ENCODE measurements around the gene PHACTR3. TPM values are rescaled to one million over a fixed set of nuclear protein-coding genes. Genes with fewer than 3 reads are reported as not detected.
"Not testable (repeated sequence)": the region's sequence is repeated elsewhere in the genome, so short reads cannot be mapped to it uniquely, and the experiment has no call there.

PHACTR3 gene
- total RNA-seq, 4 donors from 2014 or later, result 2.4 to 12.8 (median 9.7) TPM

GRCh38 chr20:59873409-59873808, 269.1 kb downstream of the PHACTR3 start:
- no peak overlapping the region for H3K4me3 ChIP-seq
- no peaks in the 10 kb centered on the region for H3K4me1 ChIP-seq

GRCh38 chr20:59880198-59880597, 275.9 kb downstream of the PHACTR3 start:
- H3K4me3 ChIP-seq, result no peak overlapping the region
- no peak overlapping the region for H3K27ac ChIP-seq
- H3K4me1 ChIP-seq, result no peaks in the 10 kb centered on the region
- 85% methylated on average over 1 of the region's 1 CpG for WGBS
- H3K9me3 ChIP-seq, result no peaks in the 10 kb centered on the region
- H3K36me3 ChIP-seq, result no peaks in the 10 kb centered on the region
- no peak for TF ChIP-seq POLR2AphosphoS5 (IDR thresholded peaks at IDR 0.05)
- no peak for TF ChIP-seq CTCF (IDR thresholded peaks at IDR 0.05)
- no peaks in the 10 kb centered on the region for H3K27me3 ChIP-seq
- DNase-seq (ENCODE audit: low spot score in 2 of 2), result no peak

More at GRCh38 chr20:59873409-59873808, 269.1 kb downstream of the PHACTR3 start:
- no peaks in the 10 kb centered on the region for H3K27me3 ChIP-seq
- 93% methylated on average over 1 of the region's 1 CpG for WGBS
- TF ChIP-seq CTCF (IDR thresholded peaks at IDR 0.05), result no peak
- no peak for TF ChIP-seq POLR2A (IDR thresholded peaks at IDR 0.05)
- TF ChIP-seq EP300 (IDR thresholded peaks at IDR 0.05), result no peak
- TF ChIP-seq POLR2AphosphoS5 (IDR thresholded peaks at IDR 0.05), result no peak
- no peak for DNase-seq (ENCODE audit: low spot score in 2 of 2)
- no peaks in the 10 kb centered on the region for H3K9me3 ChIP-seq
- H3K27ac ChIP-seq, result no peak overlapping the region
- H3K36me3 ChIP-seq, result no peaks in the 10 kb centered on the region

GRCh38 chr20:59884494-59884893, 280.2 kb downstream of the PHACTR3 start:
- no peak for DNase-seq (ENCODE audit: low spot score in 2 of 2)
- WGBS, result 92% methylated on average over 3 of the region's 3 CpGs

GRCh38 chr20:59888050-59888449, 283.7 kb downstream of the PHACTR3 start:
- Histone ChIP-seq H3K4me1 (no peaks in the 10 kb centered on the region), H3K9me3 (no peaks in the 10 kb centered on the region), H3K27me3 (no peaks in the 10 kb centered on the region), H3K4me3 (no peak overlapping the region), H3K27ac (no peak overlapping the region), H3K36me3 (no peaks in the 10 kb centered on the region)
- no peak for DNase-seq (ENCODE audit: low spot score in 2 of 2)
- TF ChIP-seq CTCF (IDR thresholded peaks at IDR 0.05) (no peak), POLR2AphosphoS5 (IDR thresholded peaks at IDR 0.05) (no peak), EP300 (IDR thresholded peaks at IDR 0.05) (no peak), POLR2A (IDR thresholded peaks at IDR 0.05) (no peak)
- 95% methylated on average over 1 of the region's 1 CpG for WGBS

More at GRCh38 chr20:59884494-59884893, 280.2 kb downstream of the PHACTR3 start:
- Histone ChIP-seq H3K27ac (no peak overlapping the region), H3K4me3 (no peak overlapping the region), H3K9me3 (no peaks in the 10 kb centered on the region), H3K27me3 (no peaks in the 10 kb centered on the region), H3K36me3 (no peaks in the 10 kb centered on the region), H3K4me1 (no peaks in the 10 kb centered on the region)
- TF ChIP-seq POLR2AphosphoS5 (IDR thresholded peaks at IDR 0.05), result no peak
- TF ChIP-seq EP300 (IDR thresholded peaks at IDR 0.05), result no peak
- no peak for TF ChIP-seq CTCF (IDR thresholded peaks at IDR 0.05)
- TF ChIP-seq POLR2A (IDR thresholded peaks at IDR 0.05), result no peak

GRCh38 chr20:59890035-59890434, 285.7 kb downstream of the PHACTR3 start:
- 94% methylated on average over 2 of the region's 2 CpGs for WGBS
- H3K36me3 ChIP-seq; H3K4me3 ChIP-seq; H3K4me1 ChIP-seq; H3K27me3 ChIP-seq; DNase-seq (ENCODE audit: low spot score in 2 of 2); H3K9me3 ChIP-seq; H3K27ac ChIP-seq: not testable (repeated sequence)

- H3K9me3 ChIP-seq, result no peaks in the 10 kb centered on the region
- H3K36me3 ChIP-seq, result no peaks in the 10 kb centered on the region
- no peaks in the 10 kb centered on the region for H3K4me1 ChIP-seq
- WGBS, result 89% methylated on average over 1 of the region's 1 CpG
- no peak overlapping the region for H3K27ac ChIP-seq
- H3K27me3 ChIP-seq, result no peaks in the 10 kb centered on the region
- no peak for DNase-seq (ENCODE audit: low spot score in 2 of 2)
- H3K4me3 ChIP-seq, result no peak overlapping the region
- TF ChIP-seq CTCF (IDR thresholded peaks at IDR 0.05) (no peak), EP300 (IDR thresholded peaks at IDR 0.05) (no peak), POLR2AphosphoS5 (IDR thresholded peaks at IDR 0.05) (no peak), POLR2A (IDR thresholded peaks at IDR 0.05) (no peak)
Measured at GRCh38 chr20:59891581-59891980, 287.2 kb downstream of the PHACTR3 start.

Data from suprapubic skin (tissue), 4 donors.